DND-41 (cell line): Measurements from ENCODE around the gene RYR3.

Experiments used
- ATAC-seq: fragments of 200-7000 bp; cut with Tn5 transposase; 3 replicates; pipeline ENCODE4 v1.9.1; 2021; ENCODE audit warnings: low read depth; ENCODE audit not compliant: insufficient read depth
- DNase-seq: peaks from one replicate; pipeline ENCODE4 v3.0.0-alpha.2; 2020
- H2AFZ ChIP-seq: 2 replicates; pipeline ENCODE4 v1.6.0; 2012; ENCODE audit warnings: low read depth, low read length
- H3K27ac ChIP-seq: 2 replicates; pipeline ENCODE4 v1.5.1; 2012; ENCODE audit warnings: low read length, inconsistent platforms
- H3K27me3 ChIP-seq: fragments of 200-600 bp; sonication (generic); 2 replicates; pipeline ENCODE4 v1.6.0; 2012; ENCODE audit warnings: low read length, mild to moderate bottlenecking, inconsistent platforms; ENCODE audit not compliant: insufficient read depth, poor library complexity
- H3K36me3 ChIP-seq: 2 replicates; pipeline ENCODE4 v1.5.1; 2012; ENCODE audit warnings: low read length, inconsistent platforms; ENCODE audit not compliant: insufficient read depth
- H3K4me1 ChIP-seq: 2 replicates; pipeline ENCODE4 v1.5.1; 2012; ENCODE audit warnings: mild to moderate bottlenecking, low read length; ENCODE audit not compliant: insufficient read depth
- H3K4me2 ChIP-seq: 2 replicates; pipeline ENCODE4 v1.6.0; 2012; ENCODE audit warnings: mild to moderate bottlenecking, moderate library complexity, low read length, inconsistent platforms; ENCODE audit not compliant: insufficient read depth
- H3K4me3 ChIP-seq, 2 experiments: fragments of 200-600 bp in 1 of 2; shearing (Covaris generic) in 1 of 2; 2 replicates each; pipeline ENCODE4 v1.5.1; 2012 to 2016; ENCODE audit warnings: inconsistent platforms in 2 of 2, low read length in 2 of 2, mild to moderate bottlenecking in 2 of 2, low read depth in 1 of 2, moderate library complexity in 1 of 2
- H3K79me2 ChIP-seq: 2 replicates; pipeline ENCODE4 v1.6.0; 2012; ENCODE audit warnings: low read length, inconsistent platforms; ENCODE audit not compliant: insufficient read depth
- H3K9ac ChIP-seq: 2 replicates; pipeline ENCODE4 v1.6.0; 2012; ENCODE audit warnings: low read depth, mild to moderate bottlenecking, inconsistent platforms, low read length, moderate library complexity
- H3K9me3 ChIP-seq: 2 replicates; pipeline ENCODE4 v1.5.1; 2012; ENCODE audit warnings: low read length, moderate library complexity, mild to moderate bottlenecking, inconsistent platforms; ENCODE audit not compliant: insufficient read depth, severe bottlenecking
- H4K20me1 ChIP-seq: 2 replicates; pipeline ENCODE4 v1.6.0; 2012; ENCODE audit warnings: low read length; ENCODE audit not compliant: insufficient read depth
- EZH2 ChIP-seq: IDR thresholded peaks from 3 replicates; pipeline ENCODE4 v1.6.1; 2012; ENCODE audit warnings: borderline replicate concordance, low read depth, mild to moderate bottlenecking, moderate library complexity, low read length, inconsistent platforms; ENCODE audit not compliant: severe bottlenecking
- TF ChIP-seq, protein P1 (sequence below): IDR thresholded peaks from 2 replicates; pipeline ENCODE4 v1.5.1; 2012; ENCODE audit warnings: borderline replicate concordance, low read length, moderate library complexity, mild to moderate bottlenecking; ENCODE audit not compliant: poor library complexity, severe bottlenecking; ENCODE audit errors: extremely low read depth

The RYR3 gene

DNA sequence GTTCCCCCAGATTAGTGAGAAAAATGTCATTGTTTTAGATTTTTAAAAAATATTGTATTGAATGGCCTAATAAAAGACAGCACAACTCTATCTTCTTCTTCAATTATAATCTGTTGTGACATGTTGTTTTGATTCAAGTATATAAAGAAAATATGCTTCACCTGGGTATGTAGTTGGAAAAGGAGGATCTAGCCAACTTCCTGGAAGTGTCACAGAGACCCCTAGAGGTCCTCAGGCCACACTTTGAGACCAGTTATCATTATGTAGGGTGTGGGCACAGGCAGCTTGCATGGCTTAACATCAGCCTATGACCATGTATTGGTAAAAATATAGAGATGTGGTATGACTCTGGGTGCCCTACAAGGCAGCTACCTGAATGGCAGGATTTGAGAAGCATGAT is 14.7 kb upstream of the RYR3 start:
- H3K4me1 ChIP-seq: no peaks in the 10 kb centered on the region

DNA sequence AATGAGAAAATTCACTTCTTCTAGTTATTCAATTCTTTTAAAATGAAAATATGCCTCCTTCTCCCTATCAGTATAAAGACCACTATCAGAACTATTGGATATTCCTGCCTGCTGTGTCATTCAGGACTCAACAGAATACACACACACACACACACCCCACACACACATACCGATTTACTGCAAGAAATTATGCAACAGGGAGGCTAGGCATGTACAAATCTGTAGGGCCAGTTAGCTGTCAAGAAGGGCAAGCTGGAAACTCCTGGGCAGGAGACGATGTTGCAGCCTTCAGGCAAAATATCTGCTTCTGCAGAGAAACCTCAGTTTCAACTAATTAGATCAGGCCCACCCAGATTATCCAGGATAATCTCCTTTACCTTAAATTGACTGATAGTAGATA is 13.9 kb upstream of the RYR3 start:
- TF ChIP-seq, protein P1, sequence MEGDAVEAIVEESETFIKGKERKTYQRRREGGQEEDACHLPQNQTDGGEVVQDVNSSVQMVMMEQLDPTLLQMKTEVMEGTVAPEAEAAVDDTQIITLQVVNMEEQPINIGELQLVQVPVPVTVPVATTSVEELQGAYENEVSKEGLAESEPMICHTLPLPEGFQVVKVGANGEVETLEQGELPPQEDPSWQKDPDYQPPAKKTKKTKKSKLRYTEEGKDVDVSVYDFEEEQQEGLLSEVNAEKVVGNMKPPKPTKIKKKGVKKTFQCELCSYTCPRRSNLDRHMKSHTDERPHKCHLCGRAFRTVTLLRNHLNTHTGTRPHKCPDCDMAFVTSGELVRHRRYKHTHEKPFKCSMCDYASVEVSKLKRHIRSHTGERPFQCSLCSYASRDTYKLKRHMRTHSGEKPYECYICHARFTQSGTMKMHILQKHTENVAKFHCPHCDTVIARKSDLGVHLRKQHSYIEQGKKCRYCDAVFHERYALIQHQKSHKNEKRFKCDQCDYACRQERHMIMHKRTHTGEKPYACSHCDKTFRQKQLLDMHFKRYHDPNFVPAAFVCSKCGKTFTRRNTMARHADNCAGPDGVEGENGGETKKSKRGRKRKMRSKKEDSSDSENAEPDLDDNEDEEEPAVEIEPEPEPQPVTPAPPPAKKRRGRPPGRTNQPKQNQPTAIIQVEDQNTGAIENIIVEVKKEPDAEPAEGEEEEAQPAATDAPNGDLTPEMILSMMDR: no peak
- no peak for TF ChIP-seq EZH2
- H3K9me3 ChIP-seq: no peaks in the 10 kb centered on the region
- H4K20me1 ChIP-seq: no peaks in the 10 kb centered on the region
- no peak overlapping the region for H3K4me3 ChIP-seq
- no peak overlapping the region for H3K4me2 ChIP-seq
- no peaks in the 10 kb centered on the region for H3K36me3 ChIP-seq
- H3K27me3 ChIP-seq: no peaks in the 10 kb centered on the region
- H3K79me2 ChIP-seq: no peaks in the 10 kb centered on the region
- H2AFZ ChIP-seq: no peak overlapping the region
- no peak for ATAC-seq
- DNase-seq: no peak
- no peak overlapping the region for H3K9ac ChIP-seq
- H3K27ac ChIP-seq: no peak overlapping the region
- no peaks in the 10 kb centered on the region for H3K4me1 ChIP-seq

More for the DNA sequence above, 14.7 kb upstream of the RYR3 start:
- Histone ChIP-seq H3K36me3 (no peaks in the 10 kb centered on the region), H3K4me2 (no peak overlapping the region), H3K27ac (no peak overlapping the region), H3K9ac (no peak overlapping the region), H2AFZ (no peak overlapping the region), H3K27me3 (no peaks in the 10 kb centered on the region), H4K20me1 (no peaks in the 10 kb centered on the region), H3K9me3 (no peaks in the 10 kb centered on the region), H3K79me2 (no peaks in the 10 kb centered on the region), H3K4me3 (no peak overlapping the region)
- DNase-seq (no peak), ATAC-seq (no peak)
- no peak for TF ChIP-seq EZH2
- TF ChIP-seq, protein P1: peak; percentile 19

GRCh38 chr15:33298631-33299030 is 12.1 kb upstream of the RYR3 start:
- H3K79me2 ChIP-seq: no peaks in the 10 kb centered on the region

More at GRCh38 chr15:33298631-33299030, 12.1 kb upstream of the RYR3 start:
- ATAC-seq (no peak), DNase-seq (no peak)
- Histone ChIP-seq H3K27ac (no peak overlapping the region), H3K36me3 (no peaks in the 10 kb centered on the region), H3K9ac (no peak overlapping the region), H3K9me3 (no peaks in the 10 kb centered on the region), H3K4me1 (no peaks in the 10 kb centered on the region), H3K4me3 (no peak overlapping the region), H2AFZ (no peak overlapping the region), H3K27me3 (no peaks in the 10 kb centered on the region), H3K4me2 (no peak overlapping the region), H4K20me1 (no peaks in the 10 kb centered on the region)
- TF ChIP-seq, protein P1: no peak
- no peak for TF ChIP-seq EZH2
